WTC11 (cell line): Measurements from ENCODE around the gene HOXA13.

Experiments used
- ERG ChIP-seq: fragments of 250-450 bp; sonication (Bioruptor Pico); IDR thresholded peaks from 2 replicates; pipeline ENCODE4 v1.8.0; 2021; ENCODE audit warnings: mild to moderate bottlenecking
- RELA ChIP-seq: sonication (generic); formaldehyde crosslinking; IDR thresholded peaks from 2 replicates; pipeline ENCODE4 v1.8.1; 2022; ENCODE audit warnings: missing genetic modification reagents, mild to moderate bottlenecking, borderline replicate concordance
- ZBTB21 ChIP-seq: sonication (generic); formaldehyde crosslinking; IDR thresholded peaks from 2 replicates; pipeline ENCODE4 v1.8.1; 2023; ENCODE audit warnings: mild to moderate bottlenecking, missing genetic modification reagents, borderline replicate concordance
- TF ChIP-seq, protein P1 (sequence below): sonication (generic); formaldehyde crosslinking; IDR thresholded peaks from 2 replicates; pipeline ENCODE4 v1.8.1; 2023; ENCODE audit warnings: mild to moderate bottlenecking, missing genetic modification reagents
- TF ChIP-seq, protein P2 (sequence below): fragments of 200-600 bp; IDR thresholded peaks from 2 replicates; pipeline ENCODE4 v1.8.0; 2022; ENCODE audit warnings: antibody characterized with exemption
- TF ChIP-seq, protein P3 (sequence below): sonication (generic); formaldehyde crosslinking; IDR thresholded peaks from 2 replicates; pipeline ENCODE4 v1.8.0; 2023; ENCODE audit warnings: mild to moderate bottlenecking, missing genetic modification reagents
- TF ChIP-seq, protein P4 (sequence below): sonication (generic); formaldehyde crosslinking; IDR thresholded peaks from 2 replicates; pipeline ENCODE4 v1.8.1; 2023; ENCODE audit warnings: mild to moderate bottlenecking, missing genetic modification reagents, moderate library complexity

DNA sequence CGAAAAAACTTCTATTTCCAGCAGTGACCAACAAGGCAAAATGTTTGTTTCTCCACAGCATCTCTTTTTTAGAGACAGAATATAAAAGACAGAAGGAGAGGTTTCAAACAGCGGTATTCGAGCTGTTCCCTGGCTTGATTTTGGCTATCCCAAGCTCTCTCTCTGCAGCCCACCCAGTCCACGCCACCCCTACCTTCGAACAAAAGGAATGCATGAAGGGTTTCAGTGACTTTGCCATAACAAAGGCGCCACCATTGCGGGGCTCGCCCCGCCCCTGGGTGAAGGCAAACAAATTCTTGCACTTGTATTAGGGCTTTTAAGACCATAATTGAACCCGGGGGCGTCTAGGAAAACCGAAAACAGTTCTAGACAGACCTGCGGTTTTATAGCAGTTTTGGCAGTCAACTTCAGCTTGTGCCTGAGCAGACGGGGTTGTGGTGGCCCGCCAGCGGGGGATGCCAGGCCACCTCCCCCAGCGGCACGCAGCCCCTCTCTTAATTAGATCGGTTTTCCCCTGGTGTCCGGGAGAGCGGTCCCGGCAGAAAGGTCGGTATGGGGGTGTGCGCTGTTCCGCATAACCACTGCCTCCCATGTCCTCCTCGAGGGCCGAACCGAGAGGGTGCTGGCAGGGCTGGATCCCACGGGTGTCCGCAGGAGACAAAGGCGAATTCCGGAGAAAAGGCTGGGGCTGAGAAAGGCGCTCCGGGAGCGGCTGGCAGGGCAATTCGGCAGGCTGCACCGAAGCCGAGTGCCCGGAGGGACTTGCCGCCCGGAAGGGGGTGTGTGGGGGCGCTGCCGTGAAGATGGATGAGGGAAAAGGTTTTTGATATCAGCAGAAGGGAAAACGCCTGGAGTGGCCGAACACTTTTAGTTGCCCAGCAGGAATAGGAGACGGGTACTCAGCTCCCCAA, 12.2 kb downstream of the HOXA13 start:
- TF ChIP-seq, protein P1, sequence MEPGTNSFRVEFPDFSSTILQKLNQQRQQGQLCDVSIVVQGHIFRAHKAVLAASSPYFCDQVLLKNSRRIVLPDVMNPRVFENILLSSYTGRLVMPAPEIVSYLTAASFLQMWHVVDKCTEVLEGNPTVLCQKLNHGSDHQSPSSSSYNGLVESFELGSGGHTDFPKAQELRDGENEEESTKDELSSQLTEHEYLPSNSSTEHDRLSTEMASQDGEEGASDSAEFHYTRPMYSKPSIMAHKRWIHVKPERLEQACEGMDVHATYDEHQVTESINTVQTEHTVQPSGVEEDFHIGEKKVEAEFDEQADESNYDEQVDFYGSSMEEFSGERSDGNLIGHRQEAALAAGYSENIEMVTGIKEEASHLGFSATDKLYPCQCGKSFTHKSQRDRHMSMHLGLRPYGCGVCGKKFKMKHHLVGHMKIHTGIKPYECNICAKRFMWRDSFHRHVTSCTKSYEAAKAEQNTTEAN (CRISPR knock-in tag), result no peak
- TF ChIP-seq, protein P2, sequence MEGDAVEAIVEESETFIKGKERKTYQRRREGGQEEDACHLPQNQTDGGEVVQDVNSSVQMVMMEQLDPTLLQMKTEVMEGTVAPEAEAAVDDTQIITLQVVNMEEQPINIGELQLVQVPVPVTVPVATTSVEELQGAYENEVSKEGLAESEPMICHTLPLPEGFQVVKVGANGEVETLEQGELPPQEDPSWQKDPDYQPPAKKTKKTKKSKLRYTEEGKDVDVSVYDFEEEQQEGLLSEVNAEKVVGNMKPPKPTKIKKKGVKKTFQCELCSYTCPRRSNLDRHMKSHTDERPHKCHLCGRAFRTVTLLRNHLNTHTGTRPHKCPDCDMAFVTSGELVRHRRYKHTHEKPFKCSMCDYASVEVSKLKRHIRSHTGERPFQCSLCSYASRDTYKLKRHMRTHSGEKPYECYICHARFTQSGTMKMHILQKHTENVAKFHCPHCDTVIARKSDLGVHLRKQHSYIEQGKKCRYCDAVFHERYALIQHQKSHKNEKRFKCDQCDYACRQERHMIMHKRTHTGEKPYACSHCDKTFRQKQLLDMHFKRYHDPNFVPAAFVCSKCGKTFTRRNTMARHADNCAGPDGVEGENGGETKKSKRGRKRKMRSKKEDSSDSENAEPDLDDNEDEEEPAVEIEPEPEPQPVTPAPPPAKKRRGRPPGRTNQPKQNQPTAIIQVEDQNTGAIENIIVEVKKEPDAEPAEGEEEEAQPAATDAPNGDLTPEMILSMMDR, result no peak
- TF ChIP-seq RELA (CRISPR knock-in tag) (no peak), ERG (CRISPR knock-in tag) (no peak), ZBTB21 (CRISPR knock-in tag) (no peak)
- TF ChIP-seq, protein P3, sequence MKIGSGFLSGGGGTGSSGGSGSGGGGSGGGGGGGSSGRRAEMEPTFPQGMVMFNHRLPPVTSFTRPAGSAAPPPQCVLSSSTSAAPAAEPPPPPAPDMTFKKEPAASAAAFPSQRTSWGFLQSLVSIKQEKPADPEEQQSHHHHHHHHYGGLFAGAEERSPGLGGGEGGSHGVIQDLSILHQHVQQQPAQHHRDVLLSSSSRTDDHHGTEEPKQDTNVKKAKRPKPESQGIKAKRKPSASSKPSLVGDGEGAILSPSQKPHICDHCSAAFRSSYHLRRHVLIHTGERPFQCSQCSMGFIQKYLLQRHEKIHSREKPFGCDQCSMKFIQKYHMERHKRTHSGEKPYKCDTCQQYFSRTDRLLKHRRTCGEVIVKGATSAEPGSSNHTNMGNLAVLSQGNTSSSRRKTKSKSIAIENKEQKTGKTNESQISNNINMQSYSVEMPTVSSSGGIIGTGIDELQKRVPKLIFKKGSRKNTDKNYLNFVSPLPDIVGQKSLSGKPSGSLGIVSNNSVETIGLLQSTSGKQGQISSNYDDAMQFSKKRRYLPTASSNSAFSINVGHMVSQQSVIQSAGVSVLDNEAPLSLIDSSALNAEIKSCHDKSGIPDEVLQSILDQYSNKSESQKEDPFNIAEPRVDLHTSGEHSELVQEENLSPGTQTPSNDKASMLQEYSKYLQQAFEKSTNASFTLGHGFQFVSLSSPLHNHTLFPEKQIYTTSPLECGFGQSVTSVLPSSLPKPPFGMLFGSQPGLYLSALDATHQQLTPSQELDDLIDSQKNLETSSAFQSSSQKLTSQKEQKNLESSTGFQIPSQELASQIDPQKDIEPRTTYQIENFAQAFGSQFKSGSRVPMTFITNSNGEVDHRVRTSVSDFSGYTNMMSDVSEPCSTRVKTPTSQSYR, result no peak
- TF ChIP-seq, protein P4, sequence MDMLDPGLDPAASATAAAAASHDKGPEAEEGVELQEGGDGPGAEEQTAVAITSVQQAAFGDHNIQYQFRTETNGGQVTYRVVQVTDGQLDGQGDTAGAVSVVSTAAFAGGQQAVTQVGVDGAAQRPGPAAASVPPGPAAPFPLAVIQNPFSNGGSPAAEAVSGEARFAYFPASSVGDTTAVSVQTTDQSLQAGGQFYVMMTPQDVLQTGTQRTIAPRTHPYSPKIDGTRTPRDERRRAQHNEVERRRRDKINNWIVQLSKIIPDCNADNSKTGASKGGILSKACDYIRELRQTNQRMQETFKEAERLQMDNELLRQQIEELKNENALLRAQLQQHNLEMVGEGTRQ (CRISPR knock-in tag), result no peak
